ENCODE measurements around the gene CREB5.

DNA sequence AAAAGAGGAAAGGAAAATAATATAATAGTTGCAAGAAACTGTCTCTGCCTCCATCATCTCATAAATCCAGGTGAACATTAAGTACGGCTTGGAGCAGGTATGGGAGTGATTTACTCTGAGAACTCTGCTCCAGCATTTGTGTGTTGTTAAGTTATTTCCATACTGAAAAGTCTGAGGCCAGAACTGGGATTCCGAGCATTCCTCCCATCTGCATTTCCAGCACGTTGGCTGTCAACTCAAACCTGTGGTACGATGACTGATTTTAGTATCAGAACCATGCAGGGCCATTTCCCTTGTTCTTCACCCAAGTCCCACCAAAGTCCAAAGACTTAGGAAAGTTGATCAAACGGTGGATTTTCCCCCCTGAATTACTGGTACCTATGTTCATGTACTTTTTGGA is 104.9 kb downstream of the CREB5 start:
- TF ChIP-seq, protein P1, sequence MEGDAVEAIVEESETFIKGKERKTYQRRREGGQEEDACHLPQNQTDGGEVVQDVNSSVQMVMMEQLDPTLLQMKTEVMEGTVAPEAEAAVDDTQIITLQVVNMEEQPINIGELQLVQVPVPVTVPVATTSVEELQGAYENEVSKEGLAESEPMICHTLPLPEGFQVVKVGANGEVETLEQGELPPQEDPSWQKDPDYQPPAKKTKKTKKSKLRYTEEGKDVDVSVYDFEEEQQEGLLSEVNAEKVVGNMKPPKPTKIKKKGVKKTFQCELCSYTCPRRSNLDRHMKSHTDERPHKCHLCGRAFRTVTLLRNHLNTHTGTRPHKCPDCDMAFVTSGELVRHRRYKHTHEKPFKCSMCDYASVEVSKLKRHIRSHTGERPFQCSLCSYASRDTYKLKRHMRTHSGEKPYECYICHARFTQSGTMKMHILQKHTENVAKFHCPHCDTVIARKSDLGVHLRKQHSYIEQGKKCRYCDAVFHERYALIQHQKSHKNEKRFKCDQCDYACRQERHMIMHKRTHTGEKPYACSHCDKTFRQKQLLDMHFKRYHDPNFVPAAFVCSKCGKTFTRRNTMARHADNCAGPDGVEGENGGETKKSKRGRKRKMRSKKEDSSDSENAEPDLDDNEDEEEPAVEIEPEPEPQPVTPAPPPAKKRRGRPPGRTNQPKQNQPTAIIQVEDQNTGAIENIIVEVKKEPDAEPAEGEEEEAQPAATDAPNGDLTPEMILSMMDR (IDR thresholded peaks at IDR 0.05) = no peak
- TF ChIP-seq POLR2A (IDR thresholded peaks at IDR 0.05) = no peak
